Spleen (tissue), 11 donors: Measurements from ENCODE around the gene TRAF7. TPM values are rescaled to one million over a fixed set of nuclear protein-coding genes. Genes with fewer than 3 reads are reported as not detected.

ENCODE experiments used
- microRNA-seq, 3 donors: library from miRNA; unstranded; fragments of <30 nt; microRNA quantifications; one replicate each; pipeline versions ENCODE4 to v1.1.0, GENCODE V29; 2019 to 2020
- polyA plus RNA-seq, 3 donors: library from polyadenylated mRNA; stranded (reverse); fragments of 200-250 nt; gene quantifications; one replicate each; pipeline ENCODE4 v1.2.1, GENCODE V29; 2013
- small RNA-seq, 4 donors: library from RNA; depleted of rRNA; stranded (forward); fragments of <200 nt; gene quantifications; one replicate each; pipeline ENCODE3, GENCODE V24; 2016
- total RNA-seq, 7 donors: library from RNA; depleted of rRNA in 3 of 7; stranded (reverse); fragments of >200 nt in 3 of 7; fragmentation: NEBNext Ultra II Directional in 4 of 7; extraction: Animal tissue kit (Norgen Biotek cat#: 25700) in 4 of 7; gene quantifications; one replicate each; pipeline versions ENCODE4 v1.1.0 to v1.2.1, GENCODE V29; 2016 to 2021
- donor health status: healthy with polysubstance abuse.
- donor health status: DM: no; HTN: no; CAD: no; lungs with moderate emphysema.
- donor health status: DM: no; HTN: no; CAD: no.
- donor health status: Bipolar disorder and iron deficiency.
- donor health status: healthy.
- donor health status: DM: no; HTN: no; CAD: no.
- donor health status: DM: yes; HTN: yes; CAD: no.

The TRAF7 gene
- total and polyA plus RNA-seq, 10 donors, result 22.0 to 63.9 (median 44.1) TPM

Small RNAs within 50 kb of the gene (microRNA-seq; reads per million reads assigned to microRNA genes)
- 0 reads per million in 3 donors for gene MIR3180-5
- gene MIR4516, result 0 reads per million in 3 donors
- gene MIR6511B1, result 0 reads per million in 3 donors

Small RNAs within 50 kb of the gene (small RNA-seq; reads per million reads assigned to genes)
- gene MIR3180-5, result 0 reads per million in 4 donors
- gene MIR4516, result 0 reads per million in 4 donors
- 0 reads per million in 4 donors for gene RF00019
- 0 reads per million in 4 donors for gene SNORD60

Other genes with a start within 250 kb of the TRAF7 start
- gene HS3ST6, start 237.4 kb upstream of the TRAF7 start, total RNA-seq, result under 1 TPM in 1 of 7 donors, not detected in 6; 0.20 TPM
- gene HS3ST6, start 237.4 kb upstream of the TRAF7 start, polyA plus RNA-seq, result under 1 TPM in 1 of 3 donors, not detected in 2; 0.06 TPM
- 100 to 1,000 TPM in 2 of 7 donors, 10 to 100 TPM in 5; 32.9 to 114 (median 60.4) TPM for gene MSRB1, start 212.6 kb upstream of the TRAF7 start, total RNA-seq
- 10 to 100 TPM; 31.1 to 62.0 (median 31.3) TPM for gene MSRB1, start 212.6 kb upstream of the TRAF7 start, polyA plus RNA-seq
- gene RPL3L, start 201.1 kb upstream of the TRAF7 start, total RNA-seq, result not detected
- under 1 TPM in 1 of 3 donors, not detected in 2; 0.03 TPM for gene RPL3L, start 201.1 kb upstream of the TRAF7 start, polyA plus RNA-seq
- 100 to 1,000 TPM in 3 of 7 donors, 10 to 100 TPM in 4; 69.3 to 225 (median 87.4) TPM for gene NDUFB10, start 196.2 kb upstream of the TRAF7 start, total RNA-seq
- gene NDUFB10, start 196.2 kb upstream of the TRAF7 start, polyA plus RNA-seq, result 100 to 1,000 TPM; 155 to 162 (median 159) TPM
- 1,000 to 10,000 TPM; 1,930 to 2,450 (median 2,233) TPM for gene RPS2, start 191.0 kb upstream of the TRAF7 start, total RNA-seq
- gene RPS2, start 191.0 kb upstream of the TRAF7 start, polyA plus RNA-seq, result 1,000 to 10,000 TPM; 3,942 to 6,006 (median 5,765) TPM
- not detected for gene RNF151, start 188.9 kb upstream of the TRAF7 start, total RNA-seq
- gene RNF151, start 188.9 kb upstream of the TRAF7 start, polyA plus RNA-seq, result under 1 TPM; 0.16 to 0.26 (median 0.17) TPM
- 10 to 100 TPM; 20.6 to 33.0 (median 27.0) TPM for gene TBL3, start 183.7 kb upstream of the TRAF7 start, total RNA-seq
- gene TBL3, start 183.7 kb upstream of the TRAF7 start, polyA plus RNA-seq, result 10 to 100 TPM; 40.6 to 54.2 (median 46.8) TPM
- 1 to 10 TPM in 1 of 7 donors, under 1 TPM in 2, not detected in 4; 0.30 to 1.4 (median 0.49) TPM for gene NOXO1, start 174.3 kb upstream of the TRAF7 start, total RNA-seq
- 1 to 10 TPM in 1 of 3 donors, under 1 TPM in 2; 0.68 to 1.3 (median 0.96) TPM for gene NOXO1, start 174.3 kb upstream of the TRAF7 start, polyA plus RNA-seq
- 10 to 100 TPM in 6 of 7 donors, 1 to 10 TPM in 1; 9.6 to 23.3 (median 20.5) TPM for gene GFER, start 171.6 kb upstream of the TRAF7 start, total RNA-seq
- gene GFER, start 171.6 kb upstream of the TRAF7 start, polyA plus RNA-seq, result 10 to 100 TPM; 28.5 to 36.0 (median 34.9) TPM
- 10 to 100 TPM in 1 of 7 donors, 1 to 10 TPM in 5, under 1 TPM in 1; 0.85 to 11.4 (median 2.6) TPM for gene SYNGR3, start 165.8 kb upstream of the TRAF7 start, total RNA-seq
- 1 to 10 TPM; 1.8 to 3.0 (median 3.0) TPM for gene SYNGR3, start 165.8 kb upstream of the TRAF7 start, polyA plus RNA-seq
- gene ZNF598, start 146.0 kb upstream of the TRAF7 start, total RNA-seq, result 10 to 100 TPM; 34.6 to 56.2 (median 47.2) TPM
- 10 to 100 TPM; 21.8 to 45.5 (median 29.0) TPM for gene ZNF598, start 146.0 kb upstream of the TRAF7 start, polyA plus RNA-seq
- gene NPW, start 136.0 kb upstream of the TRAF7 start, total RNA-seq, result 1 to 10 TPM in 1 of 7 donors, under 1 TPM in 3, not detected in 3; 0.51 to 1.9 (median 0.89) TPM
- gene NPW, start 136.0 kb upstream of the TRAF7 start, polyA plus RNA-seq, result 1 to 10 TPM in 2 of 3 donors, under 1 TPM in 1; 0.30 to 2.5 (median 2.3) TPM
- gene NHERF2, start 128.9 kb upstream of the TRAF7 start, total RNA-seq, result 100 to 1,000 TPM in 4 of 7 donors, 10 to 100 TPM in 3; 62.4 to 179 (median 126) TPM
- gene NHERF2, start 128.9 kb upstream of the TRAF7 start, polyA plus RNA-seq, result 100 to 1,000 TPM in 1 of 3 donors, 10 to 100 TPM in 2; 64.6 to 218 (median 71.2) TPM
- 10 to 100 TPM in 6 of 7 donors, 1 to 10 TPM in 1; 9.6 to 29.6 (median 20.0) TPM for gene NTHL1, start 107.9 kb upstream of the TRAF7 start, total RNA-seq
- gene NTHL1, start 107.9 kb upstream of the TRAF7 start, polyA plus RNA-seq, result 10 to 100 TPM; 31.3 to 52.1 (median 37.0) TPM
- gene TSC2, start 107.8 kb upstream of the TRAF7 start, total RNA-seq, result 100 to 1,000 TPM in 4 of 7 donors, 10 to 100 TPM in 3; 63.8 to 185 (median 103) TPM
- gene TSC2, start 107.8 kb upstream of the TRAF7 start, polyA plus RNA-seq, result 10 to 100 TPM; 20.7 to 82.0 (median 53.3) TPM
- 100 to 1,000 TPM in 2 of 7 donors, 10 to 100 TPM in 5; 64.0 to 124 (median 95.3) TPM for gene PKD1, start 19.9 kb upstream of the TRAF7 start, total RNA-seq
- gene PKD1, start 19.9 kb upstream of the TRAF7 start, polyA plus RNA-seq, result 10 to 100 TPM; 14.0 to 60.9 (median 18.5) TPM
- 1 to 10 TPM in 4 of 7 donors, under 1 TPM in 2, not detected in 1; 0.26 to 7.9 (median 1.2) TPM for gene RAB26, start 7.2 kb upstream of the TRAF7 start, total RNA-seq
- 1 to 10 TPM in 2 of 3 donors, under 1 TPM in 1; 0.91 to 1.5 (median 1.4) TPM for gene RAB26, start 7.2 kb upstream of the TRAF7 start, polyA plus RNA-seq
- not detected for gene CASKIN1, start 40.8 kb downstream of the TRAF7 start, total RNA-seq
- under 1 TPM; 0.24 to 0.32 (median 0.30) TPM for gene CASKIN1, start 40.8 kb downstream of the TRAF7 start, polyA plus RNA-seq
- gene MLST8, start 49.7 kb downstream of the TRAF7 start, total RNA-seq, result 10 to 100 TPM; 25.0 to 50.0 (median 30.4) TPM
- 10 to 100 TPM; 40.6 to 61.7 (median 51.3) TPM for gene MLST8, start 49.7 kb downstream of the TRAF7 start, polyA plus RNA-seq
- gene BRICD5, start 55.1 kb downstream of the TRAF7 start, total RNA-seq, result 10 to 100 TPM in 2 of 7 donors, 1 to 10 TPM in 5; 3.5 to 12.8 (median 8.6) TPM
- 10 to 100 TPM; 18.2 to 40.2 (median 18.9) TPM for gene BRICD5, start 55.1 kb downstream of the TRAF7 start, polyA plus RNA-seq
- gene PGP, start 59.1 kb downstream of the TRAF7 start, total RNA-seq, result 10 to 100 TPM in 6 of 7 donors, 1 to 10 TPM in 1; 9.4 to 20.2 (median 14.1) TPM
- 10 to 100 TPM in 2 of 3 donors, 1 to 10 TPM in 1; 9.3 to 16.6 (median 12.4) TPM for gene PGP, start 59.1 kb downstream of the TRAF7 start, polyA plus RNA-seq
- 10 to 100 TPM; 22.7 to 41.4 (median 26.7) TPM for gene E4F1, start 67.8 kb downstream of the TRAF7 start, total RNA-seq
- gene E4F1, start 67.8 kb downstream of the TRAF7 start, polyA plus RNA-seq, result 10 to 100 TPM; 20.8 to 41.0 (median 38.4) TPM
- gene DNASE1L2, start 80.7 kb downstream of the TRAF7 start, total RNA-seq, result 1 to 10 TPM in 4 of 7 donors, under 1 TPM in 3; 0.72 to 1.7 (median 1.3) TPM
- 1 to 10 TPM in 2 of 3 donors, under 1 TPM in 1; 0.59 to 2.2 (median 1.2) TPM for gene DNASE1L2, start 80.7 kb downstream of the TRAF7 start, polyA plus RNA-seq
- 10 to 100 TPM; 20.6 to 35.2 (median 29.0) TPM for gene ECI1, start 95.8 kb downstream of the TRAF7 start, total RNA-seq
- 10 to 100 TPM; 42.0 to 54.8 (median 51.6) TPM for gene ECI1, start 95.8 kb downstream of the TRAF7 start, polyA plus RNA-seq
- gene RNPS1, start 112.3 kb downstream of the TRAF7 start, total RNA-seq, result 100 to 1,000 TPM; 119 to 153 (median 132) TPM
- gene RNPS1, start 112.3 kb downstream of the TRAF7 start, polyA plus RNA-seq, result 100 to 1,000 TPM; 123 to 180 (median 125) TPM
- 10 to 100 TPM in 1 of 7 donors, 1 to 10 TPM in 6; 6.5 to 12.6 (median 7.3) TPM for gene ABCA3, start 184.9 kb downstream of the TRAF7 start, total RNA-seq
- gene ABCA3, start 184.9 kb downstream of the TRAF7 start, polyA plus RNA-seq, result 1 to 10 TPM; 2.5 to 5.5 (median 2.5) TPM